Measurements from ENCODE around the gene OSBP2.

The OSBP2 gene

GRCh38 chr22:30884211-30885000 is 189.7 kb downstream of the OSBP2 start:
- no peak for DNase-seq

DNA sequence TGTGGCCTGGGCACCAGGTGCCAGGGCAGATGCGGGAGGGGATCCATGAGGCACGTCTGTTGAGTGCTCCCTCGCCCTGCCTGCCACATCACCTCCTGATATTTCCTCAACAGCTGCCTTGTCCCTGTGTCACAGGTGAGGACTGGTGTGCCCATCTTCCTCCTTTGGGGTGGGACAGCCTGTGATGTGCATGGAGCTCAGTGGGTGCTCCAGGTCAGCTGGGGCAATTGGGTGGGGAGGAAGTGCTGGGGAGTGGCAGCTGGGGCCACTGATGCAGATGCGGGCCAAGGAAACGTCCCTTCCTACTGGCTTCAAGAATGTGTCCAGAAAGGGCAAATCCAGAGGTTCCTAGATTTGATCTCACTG is 190.3 kb downstream of the OSBP2 start:
- no peak for DNase-seq

GRCh38 chr22:30885591-30885990 is 190.9 kb downstream of the OSBP2 start:
- no peak for DNase-seq

DNA sequence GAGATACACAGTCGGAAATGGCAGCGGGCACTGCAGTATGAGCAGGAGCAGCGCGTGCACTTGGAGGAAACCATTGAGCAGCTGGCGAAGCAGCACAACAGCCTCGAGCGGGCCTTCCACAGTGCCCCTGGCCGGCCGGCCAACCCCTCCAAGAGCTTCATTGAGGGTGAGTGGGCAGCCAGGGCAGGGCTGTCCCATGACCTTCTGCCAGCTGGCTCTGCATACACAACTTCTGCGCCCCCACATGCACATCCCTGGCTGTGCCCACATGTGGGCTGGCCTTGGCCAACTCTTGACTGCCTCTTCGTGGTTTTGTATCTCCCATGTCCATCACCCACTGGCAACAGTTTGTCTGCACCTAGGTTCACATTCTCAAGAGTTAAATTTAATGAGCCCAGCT is 192.8 kb downstream of the OSBP2 start:
- no peak for DNase-seq

DNA sequence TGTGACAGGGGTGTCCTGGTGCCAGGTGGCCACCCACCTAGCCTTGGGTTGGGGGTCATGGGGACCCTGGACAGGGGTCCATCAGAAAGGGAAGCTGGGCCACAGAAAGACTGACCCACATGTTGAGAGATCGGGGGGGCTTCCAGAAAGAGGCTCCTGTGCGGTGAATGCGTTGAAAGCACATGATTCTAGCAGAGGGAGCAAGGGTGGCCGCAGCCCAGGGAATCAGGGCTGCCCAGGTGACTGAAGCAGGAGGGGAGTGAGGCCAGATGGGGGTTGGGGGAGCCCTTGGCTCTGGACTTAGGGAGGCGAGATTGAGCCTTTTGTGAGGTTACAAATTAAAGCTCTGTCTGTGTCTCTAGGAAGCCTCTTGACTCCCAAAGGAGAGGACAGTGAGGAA is 193.2 kb downstream of the OSBP2 start:
- DNase-seq = no peak

DNA sequence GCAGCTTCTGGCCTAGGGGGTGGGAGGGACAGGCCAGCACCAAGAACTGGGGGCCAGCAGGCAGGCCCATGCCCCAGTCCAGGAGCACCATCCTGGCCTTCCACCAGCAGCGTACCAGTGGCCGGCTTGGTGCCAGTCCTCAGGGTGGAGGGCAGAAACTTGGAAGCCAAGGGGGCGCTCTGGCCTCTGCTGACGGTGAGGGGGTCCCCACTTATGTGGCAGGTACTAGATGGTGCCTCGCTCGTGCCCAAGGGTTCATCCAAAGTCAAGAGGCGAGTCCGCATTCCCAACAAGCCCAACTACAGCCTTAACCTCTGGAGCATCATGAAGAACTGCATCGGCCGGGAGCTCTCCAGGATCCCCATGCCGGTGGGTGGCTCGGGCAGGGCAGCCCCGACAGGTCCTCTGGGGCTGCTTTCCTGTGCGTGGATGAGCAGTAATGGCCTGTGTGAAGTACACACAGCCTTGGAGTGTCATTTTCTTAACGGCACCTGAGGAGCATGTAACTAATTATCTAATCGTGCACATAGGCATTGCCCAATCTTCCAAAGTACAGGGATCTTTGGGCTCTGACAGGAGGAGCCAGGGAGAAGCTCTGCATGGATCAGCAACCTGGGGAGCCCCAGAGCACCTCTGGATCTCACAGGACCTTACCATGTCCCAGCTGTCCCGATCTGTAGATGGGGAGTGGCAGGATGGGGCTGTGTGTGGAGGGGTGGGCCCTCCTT is 194.8 kb downstream of the OSBP2 start:
- DNase-seq = no peak

GRCh38 chr22:30889996-30890480 is 195.4 kb downstream of the OSBP2 start:
- DNase-seq = no peak

GRCh38 chr22:30890686-30891442 is 196.2 kb downstream of the OSBP2 start:
- DNase-seq = no peak

DNA sequence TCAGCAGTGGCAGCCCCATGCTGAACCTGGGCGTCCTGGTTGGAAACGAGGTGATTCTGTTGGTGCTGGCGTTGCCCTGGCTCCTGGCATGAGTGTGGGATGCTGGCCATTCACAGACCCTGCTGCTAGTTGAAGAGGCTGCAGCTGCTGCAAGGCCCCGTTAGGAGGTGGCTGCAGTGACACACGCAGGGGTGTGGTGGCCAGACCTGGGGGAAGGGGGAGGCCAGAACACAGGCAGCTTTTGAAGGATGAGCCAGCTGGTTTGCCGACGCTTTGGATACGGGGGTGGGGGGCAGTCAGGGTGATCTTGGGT is 196.7 kb downstream of the OSBP2 start:
- DNase-seq = no peak

- no peak for DNase-seq
Observed at GRCh38 chr22:30891781-30892180, 197.1 kb downstream of the OSBP2 start.

DNA sequence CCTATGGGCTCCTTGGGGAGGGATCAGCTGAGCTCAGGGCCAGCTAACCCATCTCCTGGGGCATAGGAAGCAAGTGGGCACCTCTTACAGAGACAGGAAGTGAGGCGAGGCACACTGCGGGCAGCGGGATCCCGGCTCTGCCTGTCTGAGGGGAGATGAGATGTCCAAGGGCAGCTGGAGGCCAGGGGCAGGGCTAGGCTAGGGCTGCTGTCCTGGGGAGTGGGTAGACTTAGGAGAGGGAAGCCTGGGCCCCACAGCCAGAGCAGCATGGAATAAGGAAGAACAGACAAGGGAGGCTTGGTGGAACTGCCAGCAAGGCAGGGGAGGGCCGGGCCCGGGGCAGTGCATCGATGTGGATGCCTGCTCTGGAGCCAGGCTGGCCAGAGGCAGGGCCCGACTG is 197.6 kb downstream of the OSBP2 start:
- no peak for DNase-seq

DNA sequence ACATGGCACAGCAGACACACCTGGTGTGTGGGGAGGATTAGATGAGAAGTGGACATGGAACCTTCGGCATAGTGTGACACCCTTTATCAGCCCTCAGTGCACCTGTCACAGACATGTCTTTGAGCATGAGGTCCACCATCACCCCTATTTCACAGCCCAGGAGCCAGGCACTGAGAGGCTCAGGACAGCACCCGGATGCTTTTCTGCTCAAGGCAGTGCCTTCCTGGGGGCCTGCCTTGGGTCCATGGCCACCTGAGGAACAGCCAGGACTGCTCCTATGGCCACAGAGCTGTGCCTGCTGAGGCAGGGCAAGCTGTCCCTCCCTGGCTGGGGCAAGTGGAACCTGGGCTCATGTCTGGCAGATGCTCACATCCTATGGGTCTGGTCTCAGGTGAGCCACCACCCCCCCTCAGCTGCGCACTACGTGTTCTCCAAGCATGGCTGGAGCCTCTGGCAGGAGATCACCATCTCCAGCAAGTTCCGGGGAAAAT is 198.1 kb downstream of the OSBP2 start:
- DNase-seq = no peak

DNA sequence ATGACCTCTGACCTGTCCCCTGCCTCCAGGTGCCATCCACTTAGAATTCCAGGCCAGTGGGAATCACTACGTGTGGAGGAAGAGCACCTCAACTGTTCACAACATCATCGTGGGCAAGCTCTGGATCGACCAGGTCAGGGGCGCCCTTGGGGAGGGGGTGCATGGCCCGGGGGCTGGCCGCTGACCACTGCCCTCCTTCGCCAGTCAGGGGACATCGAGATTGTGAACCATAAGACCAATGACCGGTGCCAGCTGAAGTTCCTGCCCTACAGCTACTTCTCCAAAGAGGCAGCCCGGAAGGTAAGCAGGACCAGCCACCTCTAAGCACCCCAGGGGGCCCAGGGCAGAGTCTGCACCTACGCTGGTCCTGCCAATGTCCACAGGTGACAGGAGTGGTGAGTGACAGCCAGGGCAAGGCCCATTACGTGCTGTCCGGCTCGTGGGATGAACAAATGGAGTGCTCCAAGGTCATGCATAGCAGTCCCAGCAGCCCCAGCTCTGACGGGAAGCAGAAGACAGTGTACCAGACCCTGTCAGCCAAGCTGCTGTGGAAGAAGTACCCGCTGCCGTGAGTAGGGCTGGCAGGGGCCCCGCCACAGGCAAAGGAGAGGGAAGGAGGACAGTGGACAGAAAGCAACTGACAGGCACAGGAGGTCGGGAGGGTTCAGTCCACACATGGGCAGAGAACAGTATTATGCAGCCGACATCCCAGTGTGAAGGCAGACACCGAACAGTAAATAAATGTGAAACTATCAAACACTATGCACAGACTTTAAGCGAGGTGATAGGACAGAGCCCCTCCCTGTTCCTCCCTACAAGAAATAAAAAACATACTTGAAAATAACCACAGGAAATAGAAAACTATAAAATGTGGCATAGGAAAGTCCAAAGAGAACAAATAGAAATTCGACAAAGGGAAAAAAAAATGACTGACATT is 199.0 kb downstream of the OSBP2 start:
- no peak for DNase-seq

- no peak for DNase-seq
Observed at GRCh38 chr22:30894371-30894740, 199.7 kb downstream of the OSBP2 start.

- no peak for DNase-seq
Observed at GRCh38 chr22:30902496-30903357, 208.1 kb downstream of the OSBP2 start.

- DNase-seq = no peak
Observed at GRCh38 chr22:30903876-30904460, 209.3 kb downstream of the OSBP2 start.

- DNase-seq = no peak
Observed at GRCh38 chr22:30905696-30906341, 211.1 kb downstream of the OSBP2 start.

- no peak for DNase-seq
Observed at GRCh38 chr22:30906411-30906810, 211.7 kb downstream of the OSBP2 start.

- no peak for DNase-seq
Observed at GRCh38 chr22:30906946-30907345, 212.3 kb downstream of the OSBP2 start.

DNA sequence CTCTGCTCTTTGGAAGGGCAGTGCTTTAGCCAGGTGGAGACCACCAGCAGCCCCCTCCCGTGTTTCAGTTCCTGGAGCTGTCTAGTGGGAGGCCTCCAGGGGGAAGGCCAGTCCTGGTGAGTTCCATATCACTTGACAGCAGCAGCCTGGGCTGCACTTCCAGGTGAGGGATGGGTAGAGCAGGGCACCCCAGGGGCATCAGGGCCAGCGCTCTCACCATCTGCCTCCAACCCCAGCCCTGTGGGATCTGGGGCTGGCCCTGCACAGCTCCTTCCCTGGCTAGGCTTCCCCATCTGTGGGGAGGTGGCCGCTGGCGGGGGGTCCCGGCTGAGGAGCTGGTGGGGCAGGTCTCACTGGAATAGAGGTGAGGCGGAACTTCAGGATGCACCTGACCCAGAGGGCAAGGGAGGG is 213.4 kb downstream of the OSBP2 start:
- no peak for DNase-seq

GRCh38 chr22:30909306-30909705 is 214.6 kb downstream of the OSBP2 start:
- DNase-seq = no peak

All from NCI-H2227 treated with DMSO at 0.1 percent for 48 hours (cell line).